HG02943 (cell line): ENCODE data around the gene BMP7.
"Not testable (repeated sequence)": the region's sequence is repeated elsewhere in the genome, so short reads cannot be mapped to it uniquely, and the experiment has no call there.

Experiments
- ATAC-seq: cut with Tn5 transposase; IDR thresholded peaks from one replicate; pipeline ENCODE4 v1.9.1; 2021; ENCODE audit warnings: mild to moderate bottlenecking, low read depth, moderate library complexity; ENCODE audit not compliant: unreplicated experiment

Gene BMP7

GRCh38 chr20:57198132-57199072, 68.0 kb downstream of the BMP7 start:
- no peak for ATAC-seq

GRCh38 chr20:57197352-57198131, 68.9 kb downstream of the BMP7 start:
- ATAC-seq, result no peak

- no peak for ATAC-seq
These were observed 70.9 kb downstream of the BMP7 start for GRCh38 chr20:57195469-57196100.

GRCh38 chr20:57195023-57195422, 71.4 kb downstream of the BMP7 start:
- ATAC-seq, result no peak

GRCh38 chr20:57194154-57194553, 72.3 kb downstream of the BMP7 start:
- ATAC-seq, result no peak

- ATAC-seq, result no peak
These were observed 73.3 kb downstream of the BMP7 start for GRCh38 chr20:57193094-57193493.

- no peak for ATAC-seq
These were observed 74.1 kb downstream of the BMP7 start for GRCh38 chr20:57192311-57192710.

- not testable (repeated sequence) for ATAC-seq
These were observed 75.2 kb downstream of the BMP7 start for GRCh38 chr20:57191265-57191638.

GRCh38 chr20:57190536-57191264, 75.7 kb downstream of the BMP7 start:
- no peak for ATAC-seq

- no peak for ATAC-seq
These were observed 76.7 kb downstream of the BMP7 start for GRCh38 chr20:57189713-57190112.

- ATAC-seq, result no peak
These were observed 77.8 kb downstream of the BMP7 start for GRCh38 chr20:57188576-57189079.

- no peak for ATAC-seq
These were observed 78.4 kb downstream of the BMP7 start for GRCh38 chr20:57188056-57188455.

GRCh38 chr20:57187068-57187634, 79.3 kb downstream of the BMP7 start:
- no peak for ATAC-seq

- no peak for ATAC-seq
These were observed 80.2 kb downstream of the BMP7 start for GRCh38 chr20:57186192-57186591.

- ATAC-seq, result no peak
These were observed 81.2 kb downstream of the BMP7 start for GRCh38 chr20:57185188-57185743.

GRCh38 chr20:57183457-57184009, 82.9 kb downstream of the BMP7 start:
- ATAC-seq, result no peak

GRCh38 chr20:57181639-57182038, 84.8 kb downstream of the BMP7 start:
- ATAC-seq, result no peak

- ATAC-seq, result no peak
These were observed 85.5 kb downstream of the BMP7 start for GRCh38 chr20:57180954-57181353.

- ATAC-seq, result no peak
These were observed 86.1 kb downstream of the BMP7 start for GRCh38 chr20:57180387-57180786.
